Measurements from ENCODE around the gene CCDC92.

The CCDC92 gene

DNA sequence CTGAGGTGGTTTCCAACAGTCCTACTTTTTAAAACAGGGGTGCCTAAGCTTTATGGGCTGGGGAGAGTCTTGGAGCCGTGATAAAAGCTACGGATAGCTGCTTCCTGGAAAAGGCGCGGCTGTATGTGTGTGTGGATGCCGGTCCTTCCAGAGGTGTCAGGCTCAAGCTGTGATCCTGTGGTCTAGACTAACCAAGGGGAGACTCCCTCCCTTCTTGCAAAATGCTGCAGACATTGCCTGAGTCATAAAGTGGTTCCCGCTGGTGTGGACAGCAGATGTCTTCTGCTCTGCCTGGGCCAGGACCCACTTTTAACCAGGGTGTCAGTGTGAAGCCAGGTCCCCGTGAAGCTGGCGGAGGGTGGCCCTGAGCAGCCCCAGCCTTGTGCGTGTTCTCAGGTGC is 37.8 kb downstream of the CCDC92 start:
- Mint-ChIP-seq H3K27me3 (ENCODE audit: low read depth) (peaks cover 3% of the 10 kb centered on the region), H3K4me3 (no peak overlapping the region), H3K36me3 (ENCODE audit: low read depth) (peaks cover 54% of the 10 kb centered on the region), H3K9me3 (peaks cover 3% of the 10 kb centered on the region), H3K4me1 (peaks cover 2% of the 10 kb centered on the region), H3K27ac (no peak overlapping the region)
- TF ChIP-seq, protein P1, sequence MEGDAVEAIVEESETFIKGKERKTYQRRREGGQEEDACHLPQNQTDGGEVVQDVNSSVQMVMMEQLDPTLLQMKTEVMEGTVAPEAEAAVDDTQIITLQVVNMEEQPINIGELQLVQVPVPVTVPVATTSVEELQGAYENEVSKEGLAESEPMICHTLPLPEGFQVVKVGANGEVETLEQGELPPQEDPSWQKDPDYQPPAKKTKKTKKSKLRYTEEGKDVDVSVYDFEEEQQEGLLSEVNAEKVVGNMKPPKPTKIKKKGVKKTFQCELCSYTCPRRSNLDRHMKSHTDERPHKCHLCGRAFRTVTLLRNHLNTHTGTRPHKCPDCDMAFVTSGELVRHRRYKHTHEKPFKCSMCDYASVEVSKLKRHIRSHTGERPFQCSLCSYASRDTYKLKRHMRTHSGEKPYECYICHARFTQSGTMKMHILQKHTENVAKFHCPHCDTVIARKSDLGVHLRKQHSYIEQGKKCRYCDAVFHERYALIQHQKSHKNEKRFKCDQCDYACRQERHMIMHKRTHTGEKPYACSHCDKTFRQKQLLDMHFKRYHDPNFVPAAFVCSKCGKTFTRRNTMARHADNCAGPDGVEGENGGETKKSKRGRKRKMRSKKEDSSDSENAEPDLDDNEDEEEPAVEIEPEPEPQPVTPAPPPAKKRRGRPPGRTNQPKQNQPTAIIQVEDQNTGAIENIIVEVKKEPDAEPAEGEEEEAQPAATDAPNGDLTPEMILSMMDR (IDR thresholded peaks at IDR 0.05; ENCODE audit: unreplicated experiment in 3 of 3) = no peak

DNA sequence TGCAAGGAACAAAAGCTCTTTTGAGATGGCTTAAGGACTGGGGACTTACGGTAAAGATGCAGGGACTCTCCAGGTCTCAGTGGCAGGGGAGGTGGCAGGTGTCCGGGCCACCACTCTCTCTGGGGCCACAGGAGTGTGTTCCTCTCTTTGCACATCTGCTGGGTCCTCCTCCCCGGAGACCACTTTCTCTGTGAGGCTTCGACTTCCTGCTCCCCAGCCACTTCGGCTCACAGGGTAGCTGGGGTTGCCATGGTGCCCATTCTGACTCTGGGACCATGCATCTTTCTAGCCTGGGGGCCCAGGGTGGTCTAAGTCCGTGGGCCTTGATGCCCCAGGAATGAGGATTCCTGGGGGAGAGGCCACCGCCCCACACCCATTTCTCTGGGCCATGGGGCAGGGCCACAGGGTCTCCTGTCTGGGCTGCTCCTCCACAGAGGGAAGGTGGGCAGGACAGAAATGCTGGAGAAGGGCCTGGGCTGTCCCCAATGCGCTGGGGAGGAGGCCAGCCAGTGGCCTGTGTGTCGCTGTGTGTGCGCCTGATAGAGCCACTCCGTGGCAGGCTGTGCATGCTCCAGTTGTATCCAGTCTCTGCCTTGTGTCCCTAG is 38.5 kb downstream of the CCDC92 start:
- peaks cover 3% of the 10 kb centered on the region for H3K27me3 Mint-ChIP-seq (ENCODE audit: low read depth)
- TF ChIP-seq, protein P1 (IDR thresholded peaks at IDR 0.05; ENCODE audit: unreplicated experiment in 3 of 3) = no peak
- H3K27ac Mint-ChIP-seq = no peak overlapping the region
- H3K4me1 Mint-ChIP-seq = peaks cover 5% of the 10 kb centered on the region
- peaks cover 55% of the 10 kb centered on the region for H3K36me3 Mint-ChIP-seq (ENCODE audit: low read depth)
- no peak overlapping the region for H3K4me3 Mint-ChIP-seq
- peaks cover 3% of the 10 kb centered on the region for H3K9me3 Mint-ChIP-seq

DNA sequence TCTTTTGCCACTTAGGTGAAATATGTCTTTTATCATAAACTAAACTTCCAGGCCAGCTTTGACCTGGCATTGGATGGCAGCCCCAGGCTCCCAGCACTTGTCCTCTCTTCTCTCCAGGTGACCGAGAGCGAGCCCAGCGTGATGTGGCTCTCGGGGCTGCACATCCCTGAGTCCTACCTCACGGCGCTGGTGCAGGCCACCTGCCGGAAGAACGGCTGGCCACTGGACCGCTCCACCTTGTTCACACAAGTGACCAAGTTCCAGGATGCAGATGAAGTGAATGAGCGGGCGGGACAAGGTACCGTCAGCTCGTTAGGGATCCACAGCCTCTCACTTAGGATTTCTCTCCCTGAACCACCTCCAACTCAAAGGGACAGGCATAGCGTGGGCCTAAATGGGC is 39.4 kb downstream of the CCDC92 start:
- peaks cover 52% of the 10 kb centered on the region for H3K36me3 Mint-ChIP-seq (ENCODE audit: low read depth)
- H3K27ac Mint-ChIP-seq = no peak overlapping the region
- H3K9me3 Mint-ChIP-seq = peaks cover 3% of the 10 kb centered on the region
- peaks cover 5% of the 10 kb centered on the region for H3K4me1 Mint-ChIP-seq
- peaks cover 3% of the 10 kb centered on the region for H3K27me3 Mint-ChIP-seq (ENCODE audit: low read depth)
- no peak overlapping the region for H3K4me3 Mint-ChIP-seq
- TF ChIP-seq, protein P1 (IDR thresholded peaks at IDR 0.05; ENCODE audit: unreplicated experiment in 3 of 3) = no peak

DNA sequence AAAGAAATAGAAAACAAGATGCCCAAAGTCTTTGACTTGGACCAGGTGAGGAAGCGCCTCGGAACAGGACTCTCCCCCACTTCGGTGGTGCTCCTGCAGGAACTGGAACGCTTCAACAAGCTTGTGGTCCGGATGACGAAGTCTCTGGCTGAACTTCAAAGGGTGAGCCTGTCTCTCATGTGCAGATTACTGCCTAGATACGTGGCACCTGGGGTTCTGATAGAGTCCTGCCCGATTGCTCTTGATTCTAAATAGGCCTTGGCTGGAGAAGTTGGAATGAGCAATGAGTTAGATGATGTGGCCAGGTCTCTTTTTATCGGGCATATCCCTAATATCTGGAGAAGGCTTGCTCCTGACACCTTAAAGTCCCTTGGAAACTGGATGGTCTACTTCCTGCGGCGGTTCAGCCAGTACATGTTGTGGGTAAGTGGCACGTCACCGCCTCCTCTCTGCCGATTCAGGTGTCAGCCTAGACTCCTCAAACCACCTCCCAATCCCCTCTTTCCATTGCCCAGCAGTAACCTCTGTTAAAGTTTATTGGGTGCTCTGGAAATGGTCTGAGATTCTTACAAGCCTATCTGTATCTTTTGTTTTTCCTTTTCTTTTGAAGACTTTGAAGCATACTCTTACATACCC is 40.8 kb downstream of the CCDC92 start:
- no peak overlapping the region for H3K4me3 Mint-ChIP-seq
- TF ChIP-seq, protein P1 (IDR thresholded peaks at IDR 0.05; ENCODE audit: unreplicated experiment in 3 of 3) = no peak
- no peaks in the 10 kb centered on the region for H3K27me3 Mint-ChIP-seq (ENCODE audit: low read depth)
- H3K27ac Mint-ChIP-seq = no peak overlapping the region
- H3K4me1 Mint-ChIP-seq = peaks cover 5% of the 10 kb centered on the region
- H3K9me3 Mint-ChIP-seq = peaks cover 3% of the 10 kb centered on the region
- H3K36me3 Mint-ChIP-seq (ENCODE audit: low read depth) = peaks cover 41% of the 10 kb centered on the region

DNA sequence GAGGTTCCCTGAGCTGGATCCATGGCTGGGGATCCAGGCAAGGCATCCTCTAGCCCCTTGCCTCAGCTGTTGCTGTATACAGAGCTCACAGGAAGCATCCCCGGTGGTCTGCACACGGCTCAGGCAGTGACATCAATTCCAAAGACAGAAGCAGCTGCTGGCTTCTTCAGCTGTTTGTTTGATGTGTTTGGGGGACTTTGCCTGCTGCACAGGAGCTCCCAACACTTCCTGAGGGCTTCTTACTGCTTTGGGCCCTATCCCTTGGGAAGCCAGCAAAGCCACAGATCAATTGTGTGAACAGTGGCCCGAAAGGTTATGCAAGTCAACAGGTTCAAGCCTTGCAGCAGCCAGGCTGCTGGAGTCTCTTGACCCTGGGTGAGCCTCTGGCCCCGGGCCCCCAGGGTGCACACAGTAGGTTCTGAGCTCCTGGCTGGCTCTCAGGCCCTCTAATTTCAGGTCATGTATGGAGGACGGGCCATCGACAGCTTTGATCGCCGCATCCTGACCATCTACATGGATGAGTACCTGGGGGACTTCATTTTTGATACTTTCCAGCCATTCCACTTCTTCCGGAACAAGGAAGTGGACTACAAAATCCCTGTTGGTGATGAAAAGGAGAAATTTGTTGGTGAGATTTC is 42.6 kb downstream of the CCDC92 start:
- TF ChIP-seq, protein P1 (IDR thresholded peaks at IDR 0.05; ENCODE audit: unreplicated experiment in 3 of 3) = no peak
- Mint-ChIP-seq H3K27ac (peak overlapping the region in 1 of 3 experiments; percentile 34), H3K27me3 (ENCODE audit: low read depth) (no peaks in the 10 kb centered on the region), H3K36me3 (ENCODE audit: low read depth) (peaks cover 28% of the 10 kb centered on the region), H3K4me1 (peaks cover 5% of the 10 kb centered on the region), H3K9me3 (peaks cover 3% of the 10 kb centered on the region), H3K4me3 (no peak overlapping the region)
